BJ (cell line): Measurements from ENCODE around the gene EYA2. TPM values are rescaled to one million over a fixed set of nuclear protein-coding genes. Genes with fewer than 3 reads are reported as not detected.

Source experiments
- CTCF ChIA-PET: fragments of 350-600 bp; formaldehyde crosslinking; extraction: SDS; loops from one replicate; lab custom pipeline; 2021; ENCODE audit warnings: antibody characterized with exemption, inconsistent platforms; lab: Yijun Ruan, JAX
- POLR2A ChIA-PET: fragments of 300-600 bp; sonication (Branson Sonifier 250); formaldehyde crosslinking; extraction: SDS; loops from one replicate; lab custom pipeline; 2021; ENCODE audit warnings: antibody characterized with exemption; lab: Charles Lee
- DNase-seq: peaks from one replicate; pipeline ENCODE4 v3.0.0-alpha.2; 2011; ENCODE audit warnings: low read depth
- H3K27me3 ChIP-seq: 2 replicates; pipeline ENCODE4 v1.6.0; 2011; ENCODE audit warnings: low read length; ENCODE audit not compliant: control insufficient read depth, insufficient read depth
- H3K36me3 ChIP-seq: 2 replicates; pipeline ENCODE4 v1.5.1; 2011; ENCODE audit warnings: low read length; ENCODE audit not compliant: control insufficient read depth, insufficient read depth
- H3K4me3 ChIP-seq: 2 replicates; pipeline ENCODE4 v1.5.1; 2011; ENCODE audit warnings: low read depth, mild to moderate bottlenecking, control low read depth, low read length
- polyA plus RNA-seq: library from polyadenylated mRNA; depleted of rRNA; stranded (reverse); fragments of >200 nt; gene quantifications from 2 replicates; pipeline ENCODE4 v1.2.3, GENCODE V29; 2011
- TF ChIP-seq, protein P1 (sequence below): IDR thresholded peaks from 2 replicates; pipeline ENCODE4 v1.5.1; 2011; ENCODE audit warnings: low read depth, mild to moderate bottlenecking, control low read depth, inconsistent platforms, low read length, moderate library complexity; ENCODE audit not compliant: insufficient read depth

EYA2 gene
- polyA plus RNA-seq, 1 experiment = 1.5 TPM

DNA sequence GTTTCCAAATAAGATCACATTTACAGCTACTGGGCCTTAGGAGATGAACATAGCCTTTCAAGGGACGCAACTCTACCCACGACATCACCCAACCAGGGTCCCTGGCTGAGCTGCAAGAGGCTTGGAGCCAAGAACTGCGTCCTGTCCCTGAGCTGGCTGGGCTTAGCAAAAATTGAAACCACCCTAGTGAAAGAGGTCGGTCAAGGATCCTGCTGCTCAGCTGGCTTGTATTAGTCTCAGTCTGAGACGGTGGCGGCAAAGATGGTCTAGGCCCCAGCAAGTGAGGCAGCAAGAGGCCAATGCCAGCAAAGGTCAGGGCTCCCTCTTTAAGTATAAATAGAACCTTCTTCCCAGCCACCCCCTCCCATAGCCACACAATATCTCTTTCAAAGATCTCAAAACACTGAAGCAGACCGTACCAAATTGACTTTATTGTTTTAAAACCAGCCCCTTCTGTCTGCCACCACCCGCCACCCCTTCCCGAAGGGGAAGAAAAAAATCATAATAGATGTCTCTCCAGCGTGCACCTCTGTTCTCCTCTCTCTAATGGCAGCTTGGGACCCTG lies 140.5 kb downstream of the EYA2 start:
- H3K4me3 ChIP-seq = no peak overlapping the region
- TF ChIP-seq, protein P1, sequence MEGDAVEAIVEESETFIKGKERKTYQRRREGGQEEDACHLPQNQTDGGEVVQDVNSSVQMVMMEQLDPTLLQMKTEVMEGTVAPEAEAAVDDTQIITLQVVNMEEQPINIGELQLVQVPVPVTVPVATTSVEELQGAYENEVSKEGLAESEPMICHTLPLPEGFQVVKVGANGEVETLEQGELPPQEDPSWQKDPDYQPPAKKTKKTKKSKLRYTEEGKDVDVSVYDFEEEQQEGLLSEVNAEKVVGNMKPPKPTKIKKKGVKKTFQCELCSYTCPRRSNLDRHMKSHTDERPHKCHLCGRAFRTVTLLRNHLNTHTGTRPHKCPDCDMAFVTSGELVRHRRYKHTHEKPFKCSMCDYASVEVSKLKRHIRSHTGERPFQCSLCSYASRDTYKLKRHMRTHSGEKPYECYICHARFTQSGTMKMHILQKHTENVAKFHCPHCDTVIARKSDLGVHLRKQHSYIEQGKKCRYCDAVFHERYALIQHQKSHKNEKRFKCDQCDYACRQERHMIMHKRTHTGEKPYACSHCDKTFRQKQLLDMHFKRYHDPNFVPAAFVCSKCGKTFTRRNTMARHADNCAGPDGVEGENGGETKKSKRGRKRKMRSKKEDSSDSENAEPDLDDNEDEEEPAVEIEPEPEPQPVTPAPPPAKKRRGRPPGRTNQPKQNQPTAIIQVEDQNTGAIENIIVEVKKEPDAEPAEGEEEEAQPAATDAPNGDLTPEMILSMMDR = no peak
- H3K27me3 ChIP-seq = no peaks in the 10 kb centered on the region; the same call in 1 of the 2 replicates
- no peaks in the 10 kb centered on the region for H3K36me3 ChIP-seq
- ChIA-PET CTCF (interaction anchor here (0.8 kb wide), 1 partner anchor 15 kb away, joined by 4 read pairs; no protein-coding TSS in a partner anchor), POLR2A (no interaction called here)
- no peak for DNase-seq

GRCh38 chr20:47036091-47036870 lies 141.6 kb downstream of the EYA2 start:
- no peak for DNase-seq
- POLR2A ChIA-PET = no interaction called here
- Histone ChIP-seq H3K36me3 (no peaks in the 10 kb centered on the region), H3K27me3 (no peaks in the 10 kb centered on the region; the same call in 1 of the 2 replicates), H3K4me3 (no peak overlapping the region)
- TF ChIP-seq, protein P1 = no peak
- CTCF ChIA-PET = no interaction called here

DNA sequence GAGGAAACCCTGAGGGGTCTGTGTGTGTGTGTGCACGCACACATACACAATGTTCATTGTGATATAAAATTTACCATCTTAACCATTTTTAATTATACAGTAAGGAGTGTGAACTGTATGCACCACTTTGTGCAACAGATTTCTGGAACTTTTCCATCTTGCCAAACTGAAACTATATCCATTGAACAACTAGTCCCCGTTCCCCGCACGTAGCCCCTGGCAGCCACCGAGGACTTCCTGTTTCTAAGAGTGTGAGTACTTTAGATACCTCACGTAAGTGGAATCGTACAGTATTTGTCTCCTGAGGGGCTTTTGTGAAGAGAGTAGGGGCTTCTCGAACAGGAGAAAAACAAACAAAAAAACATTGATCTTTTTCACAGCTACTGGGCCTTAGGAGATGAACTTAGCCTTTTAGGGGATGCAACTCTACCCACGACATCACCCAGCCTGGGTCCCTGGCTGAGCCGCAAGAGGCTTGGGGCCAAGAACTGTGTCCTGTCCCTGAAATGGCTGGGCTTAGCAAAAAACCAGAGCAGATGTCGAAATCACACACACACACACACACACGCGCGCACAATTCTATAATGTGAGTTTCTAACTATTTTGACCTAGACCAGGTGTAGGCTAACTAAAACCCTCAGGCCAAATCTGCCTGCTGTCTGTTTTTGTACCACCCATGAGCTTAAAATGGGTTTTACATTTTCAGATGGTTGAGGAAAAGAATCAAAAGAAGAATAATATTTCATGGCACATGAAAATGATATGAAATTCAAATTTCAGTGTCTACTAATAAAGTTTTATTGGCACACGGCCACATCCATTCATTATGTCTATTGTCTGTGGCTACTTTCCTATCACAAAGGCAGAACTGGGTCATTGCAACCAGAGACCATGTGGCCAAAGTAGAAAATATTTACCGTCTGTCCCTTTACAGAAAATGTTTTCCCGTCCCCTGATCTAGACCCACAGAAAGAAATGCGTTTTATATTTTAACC lies 144.2 kb downstream of the EYA2 start:
- Histone ChIP-seq H3K36me3 (no peaks in the 10 kb centered on the region), H3K4me3 (no peak overlapping the region), H3K27me3 (no peaks in the 10 kb centered on the region; the same call in 1 of the 2 replicates)
- DNase-seq = no peak
- CTCF ChIA-PET = interaction anchor here (0.6 kb wide), 1 partner anchor 99 kb away, joined by 4 read pairs; no protein-coding TSS in a partner anchor
- POLR2A ChIA-PET = no interaction called here
- TF ChIP-seq, protein P1 = no peak

GRCh38 chr20:47040506-47041125 lies 146.0 kb downstream of the EYA2 start:
- CTCF ChIA-PET = no interaction called here
- Histone ChIP-seq H3K36me3 (no peaks in the 10 kb centered on the region), H3K4me3 (no peak overlapping the region), H3K27me3 (no peaks in the 10 kb centered on the region; the same call in 1 of the 2 replicates)
- TF ChIP-seq, protein P1 = no peak
- POLR2A ChIA-PET = no interaction called here
- DNase-seq = no peak
